Left cardiac atrium (tissue), 4 donors: ENCODE results near the gene OCLN. TPM values are rescaled to one million over a fixed set of nuclear protein-coding genes. Genes with fewer than 3 reads are reported as not detected.
"Not testable (repeated sequence)": the region's sequence is repeated elsewhere in the genome, so short reads cannot be mapped to it uniquely, and the experiment has no call there.

Experiments used
- ATAC-seq, 2 donors: fragments of 200-7000 bp; cut with Tn5 transposase; one replicate each; pipeline ENCODE4 v1.9.1; 2020; ENCODE audit warnings: mild to moderate bottlenecking in 2 of 2, moderate library complexity in 2 of 2
- DNase-seq: peaks from one replicate; pipeline ENCODE4 v3.0.0-alpha.2; 2020
- intact Hi-C, 2 donors: fragments of 100-400 bp; cut with DNase I; formaldehyde crosslinking; loops; one replicate each; pipeline versions ENCODE4 v1.14.1 to v1.15.1; 2022 to 2023
- total RNA-seq, 2 donors: library from RNA; stranded (reverse); fragmentation: NEBNext Ultra II Directional; extraction: Animal tissue kit (Norgen Biotek cat#: 25700); gene quantifications; one replicate each; pipeline ENCODE4 v1.2.1, GENCODE V29; 2021
- donor health status: DM: no; HTN: yes; CAD: no.
- donor health status: DM: no; HTN: yes; CAD: no; lungs with severe emphysema.
- donor health status: DM: yes; HTN: yes; CAD: no.
- donor health status: Dilated cardiomyopathy.

OCLN gene
- total RNA-seq, 2 donors from 2014 or later: 1.7 to 2.0 TPM

DNA sequence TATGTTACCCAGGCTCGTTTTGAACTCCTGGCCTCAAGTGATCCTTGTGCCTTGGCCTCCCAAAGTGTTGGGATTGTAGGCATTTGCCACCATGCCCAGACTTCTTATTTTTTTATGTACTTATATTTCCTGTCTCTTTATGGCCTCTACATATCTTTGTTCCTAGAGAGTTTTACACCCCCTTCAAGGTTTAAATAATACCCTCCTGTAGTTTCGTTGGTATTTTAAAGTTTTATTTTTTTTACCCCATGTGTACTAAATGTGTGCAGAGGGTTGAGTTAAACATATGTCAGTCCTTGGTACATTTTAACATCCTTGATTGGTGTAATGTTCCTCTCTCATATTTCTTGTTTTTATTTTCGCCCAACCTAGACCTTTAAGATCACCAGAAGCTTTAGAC lies 29.4 kb downstream of the OCLN start:
- intact Hi-C loops: no loop called here
- DNase-seq (no peak), ATAC-seq (no peak)

DNA sequence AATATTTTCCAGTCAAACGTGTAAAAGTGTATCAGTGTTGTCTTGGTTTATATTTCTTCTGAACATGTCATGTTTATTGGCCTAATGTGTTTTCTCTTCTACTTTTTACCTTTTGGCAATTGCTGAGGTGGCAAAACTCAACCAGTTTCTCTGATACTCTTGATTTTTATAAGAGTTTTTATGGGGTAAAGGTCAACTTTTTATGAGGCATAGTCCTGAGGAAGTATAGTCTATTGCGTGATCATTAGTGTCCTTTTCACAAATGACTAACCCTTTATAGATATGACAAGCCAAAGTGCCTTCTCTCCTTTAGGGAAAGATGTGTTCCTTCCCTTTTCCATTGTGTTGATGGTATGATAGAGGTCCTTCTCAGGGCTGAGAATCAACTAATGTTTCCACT lies 32.9 kb downstream of the OCLN start:
- ATAC-seq (no peak), DNase-seq (no peak)
- intact Hi-C loops: no loop called here

DNA sequence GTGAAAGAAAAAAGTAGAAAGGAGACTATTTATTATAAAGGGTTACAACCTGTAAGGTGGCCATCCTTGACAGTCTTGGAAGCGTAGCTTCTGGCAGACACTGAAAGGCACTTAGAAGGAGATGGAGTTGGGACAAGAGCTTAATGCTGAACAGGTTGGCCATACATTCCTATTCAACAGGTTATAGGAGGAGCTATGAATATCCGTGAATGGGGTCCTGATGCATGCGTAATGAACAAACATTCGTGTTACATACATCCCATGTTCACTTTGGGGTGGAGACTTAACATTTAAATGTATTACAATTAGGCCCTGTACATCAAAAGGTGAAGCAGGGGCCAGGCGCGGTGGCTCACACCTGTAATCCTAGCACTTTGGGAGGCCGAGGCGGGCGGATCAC lies 34.1 kb downstream of the OCLN start:
- DNase-seq: no peak
- intact Hi-C loops: no loop called here
- no peak for ATAC-seq

DNA sequence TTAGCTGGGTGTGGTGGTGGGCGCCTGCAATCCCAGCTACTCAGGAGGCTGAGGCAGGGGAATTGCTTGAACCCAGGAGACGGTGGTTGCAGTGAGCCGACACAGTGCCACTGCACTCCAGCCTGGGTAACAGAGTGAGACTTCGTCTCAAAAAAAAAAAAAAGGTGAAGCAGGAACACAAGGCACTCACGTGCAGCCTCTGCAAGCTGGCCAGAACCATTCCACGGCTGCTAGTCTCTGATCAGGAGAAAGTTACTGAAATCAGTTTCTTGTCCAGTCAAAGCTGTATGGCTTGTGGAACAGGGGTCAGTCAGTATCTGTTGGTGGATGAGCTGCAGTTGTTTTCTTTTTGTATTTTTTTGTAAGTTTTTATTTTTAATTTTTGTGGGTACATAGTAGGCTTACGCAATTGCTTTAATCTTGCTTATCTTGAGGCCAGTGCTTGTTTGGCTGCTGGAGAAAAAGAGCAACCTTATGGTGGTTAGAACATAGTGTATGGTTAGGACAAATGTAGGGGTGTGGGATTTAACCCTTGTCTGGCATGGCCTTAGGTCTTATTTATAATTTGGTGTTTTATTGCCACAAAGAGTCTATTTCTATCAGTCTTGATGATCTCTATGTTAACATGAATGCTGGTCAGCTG lies 34.7 kb downstream of the OCLN start:
- intact Hi-C loops: no loop called here
- ATAC-seq (no peak), DNase-seq (no peak)

DNA sequence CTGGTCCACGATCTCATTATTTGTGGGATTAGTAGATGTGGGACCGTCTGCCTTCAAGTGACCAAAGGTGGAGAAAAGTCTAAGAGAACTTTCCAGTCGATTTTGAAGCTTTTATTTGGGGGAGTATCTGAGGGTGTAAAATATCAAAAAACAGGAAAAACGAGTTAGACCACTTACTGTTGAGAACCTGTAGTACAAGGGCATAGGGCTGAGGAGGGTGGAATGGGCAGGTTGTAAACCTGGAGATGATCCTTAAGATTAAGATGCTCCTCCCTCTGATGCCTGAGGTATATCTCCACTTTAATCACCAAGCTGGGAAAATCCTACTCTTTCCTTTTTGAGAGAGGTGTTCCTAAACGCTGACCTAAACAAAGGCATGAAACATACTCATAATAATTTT lies 35.4 kb downstream of the OCLN start:
- DNase-seq (no peak), ATAC-seq (no peak)
- intact Hi-C loops: no loop called here

DNA sequence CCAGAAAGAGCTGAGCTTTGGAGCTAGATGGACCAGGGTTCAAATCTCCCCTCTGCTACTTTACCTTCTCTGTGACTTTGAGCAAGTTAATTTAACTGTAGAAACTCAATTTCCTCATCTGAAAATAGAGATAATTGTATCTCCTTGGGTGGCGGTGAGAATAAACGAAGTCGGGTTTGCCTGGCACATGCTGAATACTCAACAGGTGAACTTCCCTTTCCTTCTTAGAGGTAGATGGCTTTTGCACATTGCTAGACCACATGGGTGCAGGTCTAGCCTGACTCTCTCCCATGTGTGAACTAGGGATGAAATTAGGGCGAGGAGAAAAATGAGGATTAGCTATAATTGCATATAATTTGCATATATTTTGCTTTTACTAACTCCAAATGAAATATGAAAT lies 36.0 kb downstream of the OCLN start:
- intact Hi-C loops: no loop called here
- DNase-seq: no peak
- ATAC-seq: no peak

DNA sequence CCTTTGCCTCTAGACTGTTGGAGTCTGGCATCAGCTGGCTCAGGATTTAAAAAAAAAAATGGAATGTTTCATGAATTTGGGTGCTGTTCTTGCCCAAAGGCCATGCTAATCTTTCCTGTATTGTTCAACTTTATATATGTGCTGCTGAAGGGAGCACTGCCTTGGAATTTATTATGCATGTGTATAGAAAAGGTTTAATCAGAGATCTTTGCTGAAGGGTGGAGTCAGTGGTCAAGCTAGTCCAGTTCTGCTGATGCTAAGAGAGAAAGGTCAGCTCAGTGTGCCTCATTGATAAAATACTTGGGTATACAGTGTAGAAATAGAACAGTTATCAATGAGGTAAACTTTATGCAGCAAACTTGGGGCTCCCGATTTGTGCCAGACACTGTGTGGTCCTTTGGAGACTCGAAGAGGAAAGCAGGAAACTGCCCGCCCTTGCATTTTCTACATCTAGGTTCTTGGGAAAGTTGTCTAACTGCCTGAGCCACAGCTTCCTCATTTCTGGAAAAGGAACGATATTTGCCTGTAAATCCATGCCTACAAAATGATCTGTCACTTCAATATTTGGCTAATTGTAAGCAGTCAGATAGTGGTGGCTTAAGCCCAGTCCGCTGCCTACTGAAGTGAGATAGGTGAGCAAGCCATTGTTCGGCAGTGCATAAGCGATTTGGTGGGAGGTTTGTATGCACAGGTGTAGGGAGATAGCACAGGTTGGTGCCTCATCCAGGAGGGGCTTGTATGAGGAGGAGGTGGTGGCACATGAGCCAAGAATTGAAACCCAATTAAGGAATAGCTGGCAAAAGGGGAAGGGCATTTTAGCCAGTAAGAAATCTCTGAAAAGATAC lies 38.2 kb downstream of the OCLN start:
- ATAC-seq (no peak), DNase-seq (no peak)
- intact Hi-C loops: no loop called here

DNA sequence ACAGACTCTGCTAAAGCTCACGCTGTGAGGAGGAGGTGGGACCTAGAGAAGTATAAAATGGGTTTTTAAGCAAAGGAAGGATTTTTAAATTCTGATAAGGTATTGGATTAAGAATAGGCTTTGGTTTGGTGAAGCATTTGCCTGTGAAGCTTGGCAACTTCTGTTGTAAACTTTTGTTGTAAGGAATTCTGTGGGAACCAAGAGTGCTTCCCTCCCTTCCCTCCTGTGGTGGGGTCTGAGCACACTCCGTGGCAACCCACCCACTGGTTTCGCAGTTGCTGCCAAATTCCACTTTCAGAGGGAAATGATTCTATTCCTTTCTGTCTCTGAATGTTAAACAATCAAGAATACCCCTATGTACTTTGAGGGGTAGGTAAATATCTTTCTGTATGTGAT lies 38.8 kb downstream of the OCLN start:
- DNase-seq: no peak
- no peak for ATAC-seq
- intact Hi-C loops: no loop called here

DNA sequence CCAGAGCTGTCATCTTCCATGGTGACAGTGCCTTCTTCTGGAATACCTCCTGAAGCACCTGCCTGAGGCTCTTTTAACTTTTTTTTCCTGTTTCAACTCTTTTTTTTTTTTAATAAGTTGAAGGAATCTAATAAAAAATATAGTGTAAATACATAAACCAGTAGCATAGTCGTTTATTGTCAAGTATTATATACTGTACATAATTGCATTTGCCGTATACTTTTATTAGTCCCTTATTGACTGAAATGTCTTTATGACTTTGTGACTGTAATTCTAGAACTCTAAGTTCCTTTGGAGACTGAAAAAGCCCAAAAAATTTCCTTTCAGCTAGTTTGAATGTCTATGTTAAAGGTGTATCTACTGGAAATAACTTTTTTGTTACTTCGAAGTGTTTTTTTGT lies 45.3 kb downstream of the OCLN start:
- ATAC-seq, DNase-seq, intact Hi-C loops: not testable (repeated sequence)

DNA sequence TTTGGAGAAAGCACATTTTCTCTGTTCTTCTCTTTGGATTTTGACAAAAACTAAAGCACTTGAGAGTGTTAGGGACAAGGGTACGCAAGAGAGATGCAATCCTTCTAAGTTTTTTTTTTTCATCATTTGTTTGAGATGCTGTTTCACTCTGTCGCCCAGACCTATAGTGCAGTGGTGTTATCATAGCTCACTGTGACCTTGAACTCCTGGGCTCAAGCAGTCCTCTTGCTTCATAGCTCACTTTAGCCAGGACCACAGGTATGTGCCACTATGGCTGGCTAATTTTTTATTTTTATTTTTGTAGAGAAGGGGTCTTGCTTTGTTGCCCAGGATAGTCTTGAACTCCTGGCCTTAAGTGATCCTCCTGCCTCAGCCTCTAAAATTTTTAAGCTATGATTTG lies 46.1 kb downstream of the OCLN start:
- intact Hi-C loops: not testable (repeated sequence)

DNA sequence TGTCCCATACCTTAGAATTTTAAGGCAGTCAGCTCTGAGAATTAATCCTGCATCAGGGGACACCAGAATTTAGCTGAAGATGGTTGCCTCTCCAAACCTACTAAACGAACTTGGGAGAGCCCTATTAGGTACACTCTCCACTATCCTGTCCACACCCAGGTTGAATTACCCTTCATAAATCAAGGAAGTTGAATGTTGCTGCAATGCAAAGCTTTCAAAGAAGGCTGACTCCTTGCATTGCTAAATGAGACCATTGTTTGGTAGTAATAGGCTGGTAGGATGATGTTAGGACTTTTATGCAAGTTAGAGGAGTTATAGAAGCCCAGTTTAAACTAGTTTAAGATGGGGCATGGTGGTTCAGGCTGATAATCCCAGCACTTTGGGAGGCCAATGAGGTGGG lies 48.8 kb downstream of the OCLN start:
- ATAC-seq, DNase-seq, intact Hi-C loops: not testable (repeated sequence)

More for the DNA sequence above, 46.1 kb downstream of the OCLN start:
- not testable (repeated sequence) for ATAC-seq, DNase-seq

DNA sequence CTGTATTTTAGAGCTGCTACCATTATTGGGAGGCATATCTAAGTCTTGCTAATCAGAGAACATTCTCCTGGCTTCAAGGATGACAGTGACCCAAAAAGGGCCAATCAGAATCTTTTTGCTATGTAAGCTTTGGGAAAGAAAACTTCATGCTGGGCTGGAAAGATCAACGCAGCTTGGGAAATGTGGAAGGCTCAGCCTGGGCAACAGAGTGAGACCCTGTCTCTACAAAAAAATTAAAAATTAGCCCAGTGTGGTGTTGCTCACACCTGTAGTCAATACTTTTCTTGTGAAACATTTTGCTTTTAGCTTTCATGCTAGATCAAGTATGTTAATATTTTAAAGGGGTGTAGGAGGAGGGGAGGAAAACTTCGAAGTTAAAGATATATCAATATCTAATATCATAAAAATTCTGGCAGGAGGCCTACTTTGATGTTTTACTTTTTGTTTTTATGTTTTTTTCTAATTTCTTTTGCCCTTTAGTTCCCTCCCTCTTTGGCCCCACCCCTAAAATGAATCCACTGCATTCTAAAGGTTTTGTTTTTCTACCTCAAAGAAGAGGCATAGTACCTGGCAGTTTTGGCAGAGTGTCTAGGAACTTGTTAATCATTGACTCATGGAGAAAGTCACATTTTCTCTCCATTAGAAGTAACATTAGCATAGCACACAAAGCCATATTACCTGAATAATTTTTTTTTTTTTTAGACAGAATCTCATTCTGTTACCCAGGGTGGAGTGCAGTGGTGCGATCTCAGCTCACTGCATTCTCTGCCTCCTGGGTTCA lies 50.4 kb downstream of the OCLN start:
- intact Hi-C loops, DNase-seq, ATAC-seq: not testable (repeated sequence)

DNA sequence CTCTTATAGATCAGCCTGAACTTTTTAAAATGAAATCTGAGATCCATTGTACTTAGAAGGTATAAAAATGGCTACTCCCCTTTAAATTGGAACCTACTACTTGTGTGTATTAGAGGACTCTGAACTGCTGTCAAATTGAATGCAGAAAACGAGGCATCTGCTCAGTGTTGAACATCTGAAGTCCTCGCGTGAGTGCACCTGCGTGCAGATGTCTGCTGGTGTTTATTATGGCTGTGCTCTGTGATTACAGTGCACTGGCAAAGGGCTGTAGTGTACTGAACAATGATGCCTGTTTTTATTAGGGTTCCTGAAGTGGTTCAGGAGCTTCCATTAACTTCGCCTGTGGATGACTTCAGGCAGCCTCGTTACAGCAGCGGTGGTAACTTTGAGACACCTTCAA lies 52.0 kb downstream of the OCLN start:
- intact Hi-C loops, ATAC-seq, DNase-seq: not testable (repeated sequence)

DNA sequence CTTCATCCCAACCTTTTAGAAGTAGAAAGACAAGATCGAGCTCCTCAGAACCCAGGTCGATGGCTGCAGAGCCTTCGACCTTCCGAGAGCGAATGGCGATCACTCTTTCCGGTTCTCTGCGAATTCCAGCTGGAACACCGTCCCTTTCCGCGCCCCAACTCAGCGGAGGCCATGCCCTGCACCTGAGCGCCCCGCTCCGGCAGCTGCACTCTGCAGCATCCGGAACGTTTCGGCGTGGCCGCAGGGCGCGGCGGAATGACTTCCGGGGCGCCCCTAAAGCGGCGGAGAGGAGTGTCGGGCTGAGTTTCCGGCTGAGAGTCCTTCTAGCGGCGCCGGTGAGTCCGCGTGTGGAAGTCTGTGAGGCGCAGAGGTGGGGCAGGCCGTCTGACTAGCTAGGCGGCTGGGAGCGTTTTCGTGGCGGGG lies 67.3 kb downstream of the OCLN start, which contains the start of gene GTF2H2C:
TSS of gene GTF2H2C (plus strand) at position 284 of the 423 bp plus-strand sequence. CDS start 4,942 bp downstream, outside the sequence.
- peak; percentile 99 for ATAC-seq
- intact Hi-C loops: not testable (repeated sequence)
- peak; percentile 63 for DNase-seq

DNA sequence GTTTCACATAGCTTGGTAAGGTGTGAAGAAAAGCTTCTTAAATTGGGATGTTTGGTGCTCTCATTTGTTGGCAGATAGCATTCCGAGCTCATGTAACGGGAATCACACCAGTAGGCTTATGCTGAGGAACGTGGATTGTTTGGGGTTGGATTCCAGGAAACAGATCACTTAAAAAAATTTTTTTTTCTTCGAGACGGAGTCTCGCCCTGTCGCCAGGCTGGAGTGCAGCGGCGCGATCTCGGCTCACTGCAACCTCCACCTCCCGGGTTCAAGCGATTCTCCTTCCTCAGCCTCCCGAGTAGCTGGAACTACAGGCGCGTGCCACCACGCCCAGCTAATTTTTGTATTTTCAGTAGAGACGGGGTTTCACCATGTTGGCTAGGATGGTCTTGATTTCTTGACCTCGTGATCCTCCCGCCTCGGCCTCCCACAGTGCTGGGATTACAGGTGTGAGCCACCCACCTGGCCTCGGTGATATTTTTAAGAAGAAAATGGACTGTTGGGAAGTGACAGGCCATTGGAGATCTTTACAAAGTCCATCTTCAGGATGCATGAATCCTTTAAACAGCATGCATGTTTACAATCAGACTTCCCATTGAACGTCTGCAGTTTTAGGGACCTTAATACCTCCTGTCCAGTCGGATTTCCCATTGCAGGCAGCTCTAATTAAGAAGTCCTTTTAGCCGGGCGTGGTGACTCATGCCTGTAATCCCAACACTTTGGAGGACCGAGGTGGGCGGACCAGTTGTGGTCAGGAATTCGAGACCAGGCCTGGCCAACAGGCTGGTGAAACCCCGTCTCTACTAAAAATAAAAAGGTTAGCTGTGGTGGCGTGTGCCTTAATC lies 68.2 kb downstream of the OCLN start:
- intact Hi-C loops, DNase-seq: not testable (repeated sequence)
- ATAC-seq: peak; percentile 6 to 31

DNA sequence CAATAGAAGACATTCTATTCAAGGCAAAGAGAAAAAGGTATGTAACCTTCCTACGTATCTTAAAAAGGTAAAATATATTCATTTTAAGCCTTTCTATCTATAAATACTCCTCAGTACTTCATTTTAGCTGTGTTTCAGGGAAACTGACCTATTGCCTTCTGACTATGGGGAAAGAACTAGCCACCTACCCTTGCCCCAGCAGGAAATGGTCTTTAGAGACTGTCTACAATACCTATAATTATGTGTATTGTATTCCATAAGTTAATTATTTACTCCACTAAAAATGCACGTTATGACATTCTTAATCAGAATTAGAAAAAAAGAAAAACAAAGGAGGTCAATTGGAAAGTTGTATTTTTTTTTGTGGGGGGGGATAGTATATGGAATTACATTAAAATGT lies 73.6 kb downstream of the OCLN start:
- DNase-seq, ATAC-seq, intact Hi-C loops: not testable (repeated sequence)

DNA sequence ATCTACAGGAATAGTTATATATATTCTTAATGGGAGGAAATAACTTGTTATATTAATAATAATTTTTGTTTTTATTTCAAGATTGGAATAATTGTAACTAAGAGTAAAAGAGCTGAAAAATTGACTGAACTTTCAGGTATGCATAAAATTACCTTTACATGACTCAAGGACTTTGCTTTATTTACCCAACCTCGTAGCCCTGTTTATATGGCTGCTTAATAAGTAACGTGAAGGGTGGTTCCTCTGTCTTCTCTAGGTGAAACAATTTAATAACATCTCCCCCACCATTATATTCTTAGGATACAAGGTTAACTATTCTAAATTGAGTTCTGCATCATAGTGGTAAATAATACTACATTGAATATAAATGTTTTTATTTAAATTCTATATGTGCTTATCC lies 75.5 kb downstream of the OCLN start:
- ATAC-seq, intact Hi-C loops: not testable (repeated sequence)

DNA sequence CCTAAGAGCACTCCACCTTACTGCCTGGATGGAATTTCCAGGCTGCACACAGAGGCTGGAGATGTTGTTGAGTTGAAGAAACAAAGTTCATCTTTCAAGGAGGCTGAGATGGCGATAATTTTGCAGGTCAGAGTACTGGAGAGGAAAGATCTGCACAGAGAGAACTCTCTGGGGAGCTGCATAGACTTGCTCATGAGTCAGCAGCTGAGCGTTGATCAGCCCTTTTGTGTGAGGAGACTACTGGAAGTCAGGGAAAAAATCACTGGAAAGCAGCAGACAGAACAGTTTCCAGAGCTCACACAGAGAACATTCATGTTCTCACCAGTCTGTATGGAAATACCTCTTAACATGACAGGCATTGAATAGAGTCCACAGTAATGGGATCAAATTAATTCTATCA lies 90.8 kb downstream of the OCLN start:
- ATAC-seq, intact Hi-C loops, DNase-seq: not testable (repeated sequence)

More for the DNA sequence above, 75.5 kb downstream of the OCLN start:
- not testable (repeated sequence) for DNase-seq
